Stimulated activated naive CD8-positive, alpha-beta T cell treated with anti-CD3 and anti-CD28 coated beads, Interleukin-15, Interleukin-2, amounts not matched to agents 100 ng/mL and 50 ng/mL, for 24 hours (primary cell): Measurements from ENCODE around the gene PRKD2.

Experiments
- H3K27ac Mint-ChIP-seq: one replicate; pipeline ENCODE4 v1.8.0; 2021; ENCODE audit warnings: mild to moderate bottlenecking, mixed read lengths
- H3K27me3 Mint-ChIP-seq: one replicate; pipeline ENCODE4 v1.8.0; 2021; ENCODE audit warnings: mixed read lengths
- H3K36me3 Mint-ChIP-seq: one replicate; pipeline ENCODE4 v1.8.0; 2021; ENCODE audit warnings: low read depth, mixed read lengths
- H3K4me1 Mint-ChIP-seq: one replicate; pipeline ENCODE4 v1.8.0; 2021; ENCODE audit warnings: low read depth, mixed read lengths
- H3K4me3 Mint-ChIP-seq: one replicate; pipeline ENCODE4 v1.8.0; 2021; ENCODE audit warnings: mild to moderate bottlenecking, mixed read lengths
- H3K9me3 Mint-ChIP-seq: one replicate; pipeline ENCODE4 v1.8.0; 2021; ENCODE audit warnings: mixed read lengths

PRKD2 gene

DNA sequence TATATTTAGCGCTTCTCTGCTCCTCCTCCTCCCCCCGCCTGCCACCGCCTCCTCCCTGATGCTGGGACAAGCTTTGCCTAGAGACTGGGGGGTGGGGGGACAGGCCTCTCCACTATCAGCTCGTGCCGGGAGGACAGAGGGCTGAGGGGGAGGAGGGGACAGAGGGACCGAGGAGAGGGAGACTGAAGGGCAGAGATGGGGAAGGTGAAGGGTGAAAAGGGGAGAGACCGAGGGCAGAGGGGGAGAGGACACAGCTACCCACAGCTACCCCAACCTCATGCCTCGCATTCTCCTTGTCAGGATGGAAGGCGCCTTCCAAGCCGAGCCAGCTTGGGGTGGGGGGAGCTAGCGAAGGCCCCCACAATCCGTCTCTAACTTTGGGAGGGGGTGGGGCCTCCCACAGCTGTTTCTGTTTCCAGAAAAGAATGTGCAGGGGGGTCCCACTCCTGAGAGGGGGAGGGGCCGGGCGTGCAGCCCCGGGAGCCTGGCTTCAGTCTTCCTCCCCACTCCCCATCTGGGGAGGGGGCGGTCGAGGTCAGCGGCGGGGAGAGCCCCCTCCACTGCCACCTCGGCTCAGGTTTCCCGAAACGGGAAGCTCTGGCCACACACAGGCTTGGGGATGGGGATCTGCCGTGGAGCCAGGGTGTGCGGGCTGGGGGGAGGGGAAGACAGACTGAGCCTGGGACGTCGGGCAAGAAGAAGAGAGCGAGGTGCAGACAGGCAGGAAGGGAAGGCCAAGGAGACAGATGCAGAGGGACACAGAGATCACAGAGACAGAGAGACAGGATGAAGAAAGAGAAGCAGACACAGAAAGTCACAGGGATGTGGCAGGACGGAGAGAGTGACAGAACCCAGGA lies 57.5 kb downstream of the PRKD2 start:
- no peaks in the 10 kb centered on the region for H3K36me3 Mint-ChIP-seq
- H3K4me3 Mint-ChIP-seq: peak overlapping the region; percentile 77
- no peaks in the 10 kb centered on the region for H3K9me3 Mint-ChIP-seq
- H3K27ac Mint-ChIP-seq: peak overlapping the region; percentile 5
- H3K27me3 Mint-ChIP-seq: peaks cover 28% of the 10 kb centered on the region
- peaks cover 30% of the 10 kb centered on the region for H3K4me1 Mint-ChIP-seq

DNA sequence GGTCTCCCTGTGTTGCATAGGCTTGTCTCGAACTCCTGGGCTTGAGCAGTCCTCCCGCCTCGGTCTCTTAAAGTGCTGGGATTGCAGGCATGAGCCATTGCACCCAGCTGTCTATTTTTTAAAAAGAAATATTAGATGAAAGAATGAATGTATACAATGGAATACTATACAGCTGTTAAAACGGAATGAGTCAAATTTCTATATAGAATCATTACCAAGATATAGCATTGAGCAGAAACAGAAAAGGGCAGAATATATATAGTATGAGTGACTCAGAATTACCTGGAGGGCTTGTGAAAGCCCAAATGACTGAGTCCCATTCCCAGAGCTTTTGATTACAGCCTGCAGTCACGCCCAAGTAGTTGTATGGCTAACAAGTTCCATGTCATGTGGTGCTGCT lies 60.4 kb downstream of the PRKD2 start:
- Mint-ChIP-seq H3K27me3 (peaks cover 38% of the 10 kb centered on the region), H3K36me3 (no peaks in the 10 kb centered on the region), H3K9me3 (no peaks in the 10 kb centered on the region), H3K4me1 (peaks cover 18% of the 10 kb centered on the region), H3K4me3 (no peak overlapping the region), H3K27ac (peak overlapping the region; percentile 58)

DNA sequence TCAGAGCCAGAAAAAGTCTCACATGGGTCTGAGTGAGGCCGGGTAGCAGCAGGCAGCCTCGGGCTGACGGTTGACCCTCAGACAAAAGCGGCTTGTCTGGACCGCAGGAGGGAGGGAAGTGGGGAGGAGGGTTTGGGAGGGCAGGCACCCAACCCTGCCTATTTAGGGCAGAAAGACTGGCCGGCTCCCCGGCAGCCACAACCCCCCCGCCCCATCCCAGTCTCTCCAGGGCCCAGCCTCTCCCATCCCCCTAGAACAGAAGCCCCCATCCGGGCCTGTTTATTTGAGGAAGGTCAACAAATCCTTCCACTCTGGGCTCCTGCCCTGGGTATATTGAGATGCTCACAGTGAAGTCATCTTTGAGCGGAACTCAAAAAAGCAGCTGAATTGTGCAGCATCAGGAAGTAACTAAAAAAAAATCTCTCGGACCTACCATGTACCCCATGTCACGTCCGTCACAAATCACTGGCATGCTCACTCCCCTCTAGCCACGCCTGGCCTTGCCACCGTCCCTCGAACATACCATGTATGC lies 62.2 kb downstream of the PRKD2 start:
- Mint-ChIP-seq H3K9me3 (no peaks in the 10 kb centered on the region), H3K4me3 (no peak overlapping the region), H3K27ac (no peak overlapping the region), H3K27me3 (peaks cover 50% of the 10 kb centered on the region), H3K36me3 (no peaks in the 10 kb centered on the region), H3K4me1 (peaks cover 12% of the 10 kb centered on the region)

DNA sequence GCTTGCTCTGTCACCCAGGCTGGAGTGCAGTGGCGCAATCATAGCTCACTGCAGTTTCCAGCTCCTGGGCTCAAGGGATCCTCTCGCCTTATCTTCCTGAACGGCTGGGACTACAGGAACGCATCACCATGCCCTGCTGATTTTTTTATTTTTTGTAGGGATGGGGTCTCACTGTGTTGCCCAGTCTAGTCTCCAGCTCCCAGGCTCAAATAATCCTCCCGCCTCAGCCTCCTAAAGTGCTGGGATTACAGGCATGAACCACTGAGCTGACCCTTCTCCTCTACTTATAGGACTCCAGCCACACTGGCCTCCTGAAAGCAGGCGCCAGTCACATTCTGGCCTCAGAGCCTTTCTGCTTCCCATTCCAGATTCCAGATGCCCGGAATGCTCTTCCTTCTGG lies 66.5 kb downstream of the PRKD2 start:
- Mint-ChIP-seq H3K27me3 (peaks cover 61% of the 10 kb centered on the region), H3K36me3 (peaks cover 6% of the 10 kb centered on the region), H3K4me3 (peak overlapping the region; percentile 4), H3K4me1 (peaks cover 11% of the 10 kb centered on the region), H3K27ac (no peak overlapping the region), H3K9me3 (no peaks in the 10 kb centered on the region)

DNA sequence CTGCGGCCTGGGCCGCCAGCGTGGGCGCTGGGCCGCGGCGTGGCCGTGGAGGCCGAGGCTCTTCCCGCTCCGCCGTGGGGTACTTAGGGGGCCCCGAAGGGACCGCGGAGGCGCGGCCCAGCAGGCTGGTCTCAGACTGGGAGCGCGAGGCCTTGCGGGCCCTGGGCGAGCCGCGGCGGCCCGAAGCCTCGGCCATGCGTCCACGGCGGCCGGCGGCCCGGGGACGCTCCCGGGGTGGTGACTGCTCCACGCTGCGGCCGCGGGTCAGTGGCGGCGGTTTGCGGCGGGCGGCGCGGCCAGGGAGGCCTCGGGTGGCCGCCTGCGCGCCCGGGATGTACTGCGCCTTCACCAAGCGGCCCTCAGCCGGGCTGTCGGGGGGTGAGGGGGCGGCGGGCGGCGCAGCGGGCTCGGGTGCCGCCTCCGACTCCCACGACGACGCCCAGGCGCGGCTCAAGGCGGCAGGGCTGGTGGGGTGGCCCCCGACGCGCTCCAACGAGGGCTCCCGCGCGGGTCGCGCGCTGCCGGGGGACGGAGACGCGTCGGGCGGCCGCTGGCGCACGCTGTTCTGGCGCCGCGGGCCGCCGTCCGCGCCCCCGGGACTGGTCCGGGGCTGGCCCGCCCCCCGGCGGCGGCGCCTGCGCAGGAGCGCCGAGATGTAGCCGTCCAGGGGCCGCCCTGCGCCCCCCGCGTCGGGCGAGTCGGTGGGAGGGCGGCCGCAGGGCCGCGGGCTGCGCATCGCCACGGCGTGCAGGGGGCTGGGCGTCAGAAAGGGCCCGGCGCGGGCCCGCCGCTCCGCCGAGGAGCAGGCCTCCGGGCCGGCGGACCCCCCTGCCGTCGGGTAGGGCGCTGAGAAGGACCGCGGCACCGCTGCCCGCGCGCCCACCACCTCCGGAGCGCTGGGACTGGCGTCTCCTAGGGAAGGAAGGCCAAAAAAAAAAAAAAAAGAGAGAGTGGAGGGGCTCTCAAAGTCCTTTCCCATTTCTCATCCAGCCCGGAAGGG lies 67.7 kb downstream of the PRKD2 start:
- peaks cover 50% of the 10 kb centered on the region for H3K27me3 Mint-ChIP-seq
- peaks cover 6% of the 10 kb centered on the region for H3K36me3 Mint-ChIP-seq
- H3K9me3 Mint-ChIP-seq: no peaks in the 10 kb centered on the region
- peaks cover 11% of the 10 kb centered on the region for H3K4me1 Mint-ChIP-seq
- H3K27ac Mint-ChIP-seq: no peak overlapping the region
- no peak overlapping the region for H3K4me3 Mint-ChIP-seq

DNA sequence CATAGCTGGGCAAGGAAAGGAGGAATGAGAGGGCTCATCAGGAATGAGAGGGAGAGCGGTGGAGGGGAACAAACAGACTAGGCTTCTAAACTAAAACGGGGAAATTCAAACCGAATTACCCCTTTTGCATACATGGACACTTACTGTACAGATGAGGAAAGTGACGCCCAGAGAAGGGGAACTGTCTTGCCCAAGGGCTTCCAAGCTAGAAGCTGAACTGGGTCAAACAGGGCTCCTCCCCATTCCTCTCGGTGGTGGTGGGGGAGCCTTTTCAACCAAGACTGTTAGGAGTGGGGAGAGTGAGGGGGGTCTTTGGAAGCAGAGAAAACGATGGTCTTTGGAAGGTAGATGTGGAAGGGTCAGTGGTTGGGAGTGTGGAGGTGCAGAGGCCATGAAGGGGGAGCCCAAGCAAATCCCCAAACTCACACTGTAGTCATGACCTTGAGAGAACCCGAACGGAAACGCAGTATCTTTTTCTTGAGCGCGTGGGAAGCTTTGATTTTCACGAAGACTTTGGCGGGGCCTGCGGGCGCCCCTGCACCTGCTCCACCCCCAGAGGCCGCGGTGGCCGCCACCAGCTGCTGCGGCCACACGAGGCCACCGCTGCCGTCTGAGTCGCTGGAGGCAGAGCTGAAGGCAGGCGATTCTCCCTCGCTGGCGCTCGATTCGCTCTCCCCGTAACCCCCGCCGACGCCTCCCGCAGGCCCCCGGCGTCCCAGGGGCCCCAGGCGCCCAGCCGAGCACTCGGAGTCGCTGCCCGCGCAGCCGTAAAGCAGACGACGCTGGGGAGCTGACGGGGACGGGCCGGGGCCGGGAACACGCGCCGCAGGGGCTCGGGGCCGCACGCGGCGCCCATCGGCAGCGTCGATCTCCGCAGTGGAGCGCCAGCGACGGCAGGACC lies 68.6 kb downstream of the PRKD2 start:
- Mint-ChIP-seq H3K4me3 (no peak overlapping the region), H3K36me3 (peaks cover 6% of the 10 kb centered on the region)

DNA sequence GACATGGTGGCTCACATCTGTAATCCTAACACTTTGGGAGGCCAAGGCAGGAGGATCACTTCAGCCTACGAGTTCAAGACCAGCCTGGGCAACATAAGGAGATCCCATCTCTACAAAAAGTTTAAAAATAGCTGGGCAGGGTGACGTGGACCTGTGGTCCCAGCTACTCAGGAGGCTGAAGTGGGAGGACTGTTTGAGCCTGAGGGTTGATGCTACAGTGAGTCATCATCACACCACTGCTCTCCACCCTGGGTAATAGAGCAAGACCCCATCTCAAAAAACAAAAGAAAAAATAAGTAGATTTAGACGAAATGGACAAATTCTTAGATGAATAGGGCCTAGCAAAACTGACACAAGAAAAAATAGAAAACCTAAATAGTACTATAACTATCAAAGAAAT lies 70.5 kb downstream of the PRKD2 start:
- peaks cover 11% of the 10 kb centered on the region for H3K4me1 Mint-ChIP-seq
- H3K36me3 Mint-ChIP-seq: peaks cover 6% of the 10 kb centered on the region
- peaks cover 41% of the 10 kb centered on the region for H3K27me3 Mint-ChIP-seq
- H3K4me3 Mint-ChIP-seq: no peak overlapping the region
- no peak overlapping the region for H3K27ac Mint-ChIP-seq
- no peaks in the 10 kb centered on the region for H3K9me3 Mint-ChIP-seq

More for the DNA sequence above, 68.6 kb downstream of the PRKD2 start:
- Mint-ChIP-seq H3K4me1 (peaks cover 11% of the 10 kb centered on the region), H3K9me3 (no peaks in the 10 kb centered on the region), H3K27me3 (peaks cover 47% of the 10 kb centered on the region), H3K27ac (peak overlapping the region; percentile 75)

DNA sequence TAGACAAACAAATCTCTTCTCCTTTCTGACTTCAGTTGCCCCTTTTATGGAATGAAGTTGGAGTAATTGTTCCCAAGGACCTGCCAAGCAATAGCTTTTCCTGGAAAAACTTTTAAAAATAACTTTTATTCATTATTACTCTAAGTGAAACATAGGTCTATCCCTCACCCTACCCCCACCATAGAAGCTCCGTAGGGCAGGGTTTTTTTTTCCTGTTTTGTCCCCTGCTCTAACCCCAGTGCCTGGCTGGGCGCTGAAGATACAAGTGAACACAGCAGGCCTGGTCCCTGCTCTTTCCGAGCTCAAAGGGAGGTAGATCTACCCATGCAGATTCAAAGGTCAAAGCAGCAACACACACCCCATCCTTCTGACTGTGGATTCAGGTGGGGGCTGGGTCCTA lies 72.2 kb downstream of the PRKD2 start:
- Mint-ChIP-seq H3K9me3 (no peaks in the 10 kb centered on the region), H3K27ac (no peak overlapping the region), H3K4me3 (no peak overlapping the region), H3K27me3 (peaks cover 29% of the 10 kb centered on the region), H3K4me1 (peaks cover 14% of the 10 kb centered on the region), H3K36me3 (peaks cover 6% of the 10 kb centered on the region)

DNA sequence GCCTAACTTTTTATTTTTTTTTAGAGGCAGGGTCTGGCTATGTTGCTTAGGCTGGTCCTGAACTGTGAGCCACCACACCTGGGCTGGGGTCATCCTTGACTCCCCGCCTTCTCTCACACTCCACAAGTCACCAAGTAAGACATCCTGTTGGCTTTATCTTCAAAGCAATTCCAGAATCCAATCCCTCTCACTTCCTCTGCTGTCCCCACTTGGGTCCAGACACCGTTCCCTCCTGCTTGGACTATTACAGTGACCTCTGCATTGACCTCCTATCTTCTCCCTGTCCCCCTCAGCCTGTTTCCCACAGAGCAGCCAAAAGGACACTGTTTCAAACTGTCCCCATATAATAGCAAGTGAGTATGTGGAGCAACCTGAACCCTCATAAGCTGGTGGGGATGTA lies 76.3 kb downstream of the PRKD2 start:
- Mint-ChIP-seq H3K4me3 (peak overlapping the region; percentile 25), H3K36me3 (no peaks in the 10 kb centered on the region), H3K9me3 (no peaks in the 10 kb centered on the region), H3K27ac (no peak overlapping the region), H3K27me3 (peaks cover 6% of the 10 kb centered on the region), H3K4me1 (peaks cover 8% of the 10 kb centered on the region)

DNA sequence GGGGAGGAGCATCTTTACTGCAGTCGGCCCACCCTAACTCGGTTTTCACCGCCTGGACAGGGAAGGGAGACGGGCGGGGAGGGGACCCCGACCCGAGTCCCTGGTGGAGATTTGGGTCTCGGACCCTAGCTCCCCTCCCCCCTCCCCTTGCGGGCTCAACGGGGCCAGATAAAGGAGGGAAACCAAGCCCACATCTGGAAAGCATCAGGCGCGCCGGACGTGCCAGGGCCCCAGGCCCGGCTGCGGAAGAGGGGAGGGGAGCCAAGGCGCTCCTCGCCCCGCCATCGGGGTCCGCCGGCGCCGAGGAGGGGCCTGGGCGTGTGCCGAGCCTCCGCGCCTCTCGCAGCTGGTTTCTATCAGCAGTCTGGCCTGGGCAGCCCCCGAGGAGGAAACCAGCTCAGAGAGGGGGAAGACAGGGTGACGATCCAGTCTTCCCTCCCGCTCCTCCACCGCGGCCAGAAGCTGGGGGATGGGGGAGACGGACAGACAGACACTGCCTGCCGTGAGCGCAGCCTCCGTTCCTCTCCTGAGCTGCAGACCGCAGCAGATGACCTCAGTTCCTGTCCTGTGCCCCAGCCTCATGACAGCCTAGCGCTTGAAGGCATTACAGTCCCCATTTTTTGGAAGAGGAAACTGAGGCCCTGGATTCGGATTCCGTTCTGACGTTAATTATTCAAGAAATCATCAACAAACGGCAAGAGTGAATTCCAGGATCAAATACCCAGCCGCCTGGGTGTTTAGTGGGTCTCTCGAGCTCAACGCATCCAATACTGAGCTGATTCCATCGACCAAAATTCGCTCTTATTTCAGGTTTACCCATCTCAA lies 77.3 kb downstream of the PRKD2 start:
- H3K9me3 Mint-ChIP-seq: no peaks in the 10 kb centered on the region
- H3K4me3 Mint-ChIP-seq: no peak overlapping the region
- no peak overlapping the region for H3K27ac Mint-ChIP-seq
- peaks cover 12% of the 10 kb centered on the region for H3K4me1 Mint-ChIP-seq
- peaks cover 3% of the 10 kb centered on the region for H3K27me3 Mint-ChIP-seq
- H3K36me3 Mint-ChIP-seq: no peaks in the 10 kb centered on the region

DNA sequence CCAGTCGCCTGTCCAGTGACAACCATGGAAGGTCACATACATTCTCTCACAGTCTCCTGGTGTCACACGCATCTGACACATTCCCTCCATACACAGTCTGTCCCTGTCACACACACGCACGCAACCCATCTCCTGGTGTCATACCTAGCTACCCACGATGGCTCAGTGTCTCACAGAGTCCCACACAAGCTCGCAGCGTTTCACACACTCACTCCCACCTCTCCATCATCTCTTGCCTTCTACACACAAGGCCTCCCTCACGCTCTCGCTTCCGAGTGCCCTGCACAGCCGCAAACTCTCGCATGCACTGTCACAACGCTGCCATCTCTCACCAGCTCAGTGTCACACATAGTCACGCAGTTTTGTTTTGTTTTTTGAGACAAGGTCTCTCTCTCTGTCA lies 79.7 kb downstream of the PRKD2 start:
- H3K4me1 Mint-ChIP-seq: peaks cover 24% of the 10 kb centered on the region
- H3K27me3 Mint-ChIP-seq: peaks cover 3% of the 10 kb centered on the region
- H3K36me3 Mint-ChIP-seq: peaks cover 6% of the 10 kb centered on the region
- H3K9me3 Mint-ChIP-seq: no peaks in the 10 kb centered on the region
- no peak overlapping the region for H3K4me3 Mint-ChIP-seq
- no peak overlapping the region for H3K27ac Mint-ChIP-seq

DNA sequence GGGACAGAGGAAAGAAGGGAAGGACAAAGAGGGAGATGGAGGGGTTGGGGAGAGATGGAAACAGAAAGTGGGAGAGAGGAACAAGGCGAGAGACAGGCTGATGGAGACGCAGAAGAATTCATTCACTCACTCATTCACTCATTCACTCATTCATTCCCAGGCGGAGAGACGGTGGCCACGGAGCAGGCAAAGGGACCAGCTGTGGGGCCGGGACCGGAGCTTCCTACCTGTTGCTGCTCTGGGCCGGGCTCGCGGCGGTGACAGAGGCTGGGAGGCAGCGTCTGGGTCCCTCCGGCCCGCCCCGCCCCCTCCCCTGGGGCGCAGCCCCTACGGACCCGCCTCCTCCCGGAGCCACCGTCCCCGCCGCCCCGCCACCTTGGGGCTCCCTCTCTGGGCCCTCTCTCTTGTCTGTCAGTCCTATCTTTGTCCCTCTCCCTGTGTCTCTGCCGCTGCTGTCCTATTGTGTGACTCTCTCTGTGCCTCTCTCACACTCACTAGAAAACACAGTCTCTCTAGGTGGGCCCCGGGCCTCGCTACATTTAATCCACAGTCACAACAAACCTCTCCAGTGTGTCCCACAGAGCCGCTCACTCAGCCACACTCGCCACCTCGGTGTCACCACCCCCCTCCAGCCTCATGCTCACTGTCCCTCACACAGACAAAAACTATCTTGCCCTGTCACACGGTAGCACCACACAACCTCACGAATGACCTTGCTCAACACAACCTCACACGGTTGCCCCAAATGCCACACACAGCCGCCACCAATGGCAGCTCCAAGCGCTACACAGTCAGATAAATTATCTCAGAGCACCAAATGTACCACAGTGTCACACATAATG lies 80.8 kb downstream of the PRKD2 start, which contains the start of gene GNG8:
Gene GNG8 (minus strand): TSS at position 283 of the 842 bp plus-strand sequence. CDS start 1,520 bp downstream, outside the sequence.
- H3K9me3 Mint-ChIP-seq: no peaks in the 10 kb centered on the region
- H3K27me3 Mint-ChIP-seq: peaks cover 3% of the 10 kb centered on the region
- peak within 1 kb of the TSS; percentile 69 for H3K27ac Mint-ChIP-seq
- peak within 1 kb of the TSS; percentile 77 for H3K4me3 Mint-ChIP-seq
- H3K36me3 Mint-ChIP-seq: peaks cover 6% of the 10 kb centered on the region
- peaks cover 24% of the 10 kb centered on the region for H3K4me1 Mint-ChIP-seq
